ENCODE data around the gene OR2C1. TPM values are rescaled to one million over a fixed set of nuclear protein-coding genes. Genes with fewer than 3 reads are reported as not detected.

Gene OR2C1
- total RNA-seq, 1 donor from 2014 or later: not detected

- no peak for DNase-seq (ENCODE audit: low spot score)
- intact Hi-C loops (cut with DNase I): no loop called here
Measured at GRCh38 chr16:3388325-3388724, 32.6 kb downstream of the OR2C1 start.

DNA sequence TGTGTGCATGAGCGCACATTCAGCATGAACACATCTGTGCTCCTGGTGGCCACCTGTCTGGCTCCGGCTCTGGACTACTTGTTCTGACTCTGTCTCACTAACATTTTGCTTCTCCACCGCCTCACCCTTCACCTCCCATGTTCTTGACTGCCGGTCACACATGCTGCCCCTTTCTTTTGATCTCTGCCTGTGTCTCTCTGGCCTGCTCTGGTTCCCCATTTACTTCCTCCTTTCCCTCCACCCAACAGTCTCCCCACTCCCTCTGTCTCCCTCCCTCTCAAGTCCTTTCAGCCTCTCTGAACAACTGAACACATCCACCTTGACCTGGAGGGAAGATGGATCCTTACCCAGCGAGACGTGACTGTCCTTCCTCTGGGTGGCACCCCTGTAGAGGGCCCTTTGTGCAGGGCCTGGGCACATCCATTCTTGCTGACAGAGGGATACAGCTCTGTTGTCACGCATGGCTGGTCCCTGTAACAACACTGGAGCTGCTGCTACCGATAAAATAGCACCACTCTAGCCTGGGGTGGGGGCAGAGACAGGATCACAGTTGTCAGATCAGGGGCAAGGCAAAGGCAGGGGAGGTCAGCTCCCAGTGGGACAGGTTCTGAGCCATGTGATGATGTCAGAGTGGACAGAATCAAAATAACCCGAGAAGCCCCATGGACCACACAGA is 34.1 kb downstream of the OR2C1 start:
- no peak for DNase-seq (ENCODE audit: low spot score)
- intact Hi-C loops (cut with DNase I): no loop called here

- intact Hi-C loops (cut with DNase I): loop anchor here (2.0 kb wide), 2 partner anchors 56 to 118 kb away; partner anchors contain the start of gene ZNF263
Measured at GRCh38 chr16:3400446-3400778, 44.7 kb downstream of the OR2C1 start.

GRCh38 chr16:3400779-3401688 is 45.3 kb downstream of the OR2C1 start, which contains the start of the genes ZNF174 and ZSCAN32:
Gene ZNF174, plus strand, starts transcription at chr16:3401215. Its CDS starts 790 bp downstream, at chr16:3402005.
Gene ZSCAN32, minus strand, starts transcription at chr16:3401004. Its CDS starts 3,447 bp downstream, at chr16:3397557.
- intact Hi-C loops (cut with DNase I): loop anchor here (2.0 kb wide), 2 partner anchors 56 to 118 kb away; partner anchors contain the start of gene ZNF263
- DNase-seq (ENCODE audit: low spot score): peak; percentile 100

More at GRCh38 chr16:3400446-3400778, 44.7 kb downstream of the OR2C1 start:
- DNase-seq (ENCODE audit: low spot score): no peak

DNA sequence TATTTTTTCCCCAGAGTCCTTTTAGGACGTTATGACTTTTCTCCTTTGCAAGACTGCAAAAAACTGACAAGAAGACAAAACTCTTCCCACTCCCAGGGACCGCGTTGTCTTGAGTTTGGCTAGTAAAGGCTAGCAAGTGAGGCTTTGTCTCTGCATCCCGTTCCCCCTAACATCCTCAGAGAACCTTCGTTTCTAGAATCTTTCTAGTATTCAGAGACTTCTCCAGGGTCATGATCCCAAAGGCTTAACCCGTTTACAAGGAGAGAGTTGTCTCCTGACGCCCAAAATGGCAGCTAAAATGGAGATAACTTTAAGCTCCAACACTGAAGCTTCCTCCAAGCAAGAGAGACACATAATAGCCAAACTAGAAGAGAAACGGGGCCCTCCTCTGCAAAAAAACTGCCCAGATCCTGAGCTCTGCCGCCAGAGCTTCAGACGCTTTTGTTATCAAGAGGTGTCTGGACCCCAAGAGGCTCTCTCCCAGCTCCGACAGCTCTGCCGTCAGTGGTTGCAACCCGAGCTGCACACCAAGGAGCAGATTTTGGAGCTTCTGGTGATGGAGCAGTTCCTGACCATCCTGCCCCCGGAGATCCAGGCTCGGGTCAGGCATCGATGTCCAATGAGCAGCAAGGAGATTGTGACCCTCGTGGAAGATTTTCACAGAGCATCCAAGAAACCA is 46.2 kb downstream of the OR2C1 start:
- DNase-seq (ENCODE audit: low spot score): no peak
- intact Hi-C loops (cut with DNase I): loop anchor here (2.0 kb wide), 2 partner anchors 55 to 119 kb away; partner anchors contain the start of gene ZNF263

Other genes starting within 250 kb of the OR2C1 start
- gene ZNF205, start 243.3 kb upstream of the OR2C1 start, total RNA-seq: 6.5 TPM
- 7.5 TPM for gene ZNF213, start 220.9 kb upstream of the OR2C1 start, total RNA-seq
- gene OR1F1, start 167.7 kb upstream of the OR2C1 start, total RNA-seq: not detected
- gene ZNF200, start 120.7 kb upstream of the OR2C1 start, total RNA-seq: 5.3 TPM
- 1.00 TPM for gene MEFV, start 99.3 kb upstream of the OR2C1 start, total RNA-seq
- gene ZNF263, start 72.4 kb upstream of the OR2C1 start, total RNA-seq: 11.3 TPM
- 8.2 TPM for gene TIGD7, start 50.5 kb upstream of the OR2C1 start, total RNA-seq
- gene ZNF75A, start 50.4 kb upstream of the OR2C1 start, total RNA-seq: 21.3 TPM
- 7.2 TPM for gene ZSCAN32, start 45.1 kb downstream of the OR2C1 start, total RNA-seq
- 9.2 TPM for gene ZNF174, start 45.3 kb downstream of the OR2C1 start, total RNA-seq
- gene ZNF597, start 87.6 kb downstream of the OR2C1 start, total RNA-seq: 1.8 TPM
- gene NAA60, start 87.8 kb downstream of the OR2C1 start, total RNA-seq: 25.5 TPM
- not detected for gene C16orf90, start 139.6 kb downstream of the OR2C1 start, total RNA-seq
- gene CLUAP1, start 145.1 kb downstream of the OR2C1 start, total RNA-seq: 15.3 TPM
- 0.67 TPM for gene NLRC3, start 221.5 kb downstream of the OR2C1 start, total RNA-seq